GM19023 (cell line): Measurements from ENCODE around the gene SRP9.
"Not testable (repeated sequence)": the region's sequence is repeated elsewhere in the genome, so short reads cannot be mapped to it uniquely, and the experiment has no call there.

Experiments
- ATAC-seq: cut with Tn5 transposase; IDR thresholded peaks from one replicate; pipeline ENCODE4 v1.9.1; 2021; ENCODE audit warnings: mild to moderate bottlenecking, moderate library complexity; ENCODE audit not compliant: unreplicated experiment

Gene SRP9

GRCh38 chr1:225835856-225836255 is 58.2 kb downstream of the SRP9 start:
- no peak for ATAC-seq

- not testable (repeated sequence) for ATAC-seq
These were observed 58.7 kb downstream of the SRP9 start for GRCh38 chr1:225836296-225836695.

- ATAC-seq: no peak
These were observed 61.2 kb downstream of the SRP9 start for GRCh38 chr1:225838793-225839192.
